OCI-LY3 (cell line): ENCODE results near the gene NDUFV3.

Source experiments
- EZH2phosphoT487 ChIP-seq: fragments of 200-600 bp; shearing (Covaris generic); IDR thresholded peaks from 2 replicates; pipeline ENCODE4 v1.6.1; 2018; ENCODE audit warnings: antibody characterized with exemption, mixed run types, low read depth
- TF ChIP-seq, protein P1 (sequence below): fragments of 200-600, 300-600 bp; sonication (generic); IDR thresholded peaks from 2 replicates; pipeline ENCODE4 v1.5.1; 2014; ENCODE audit warnings: antibody characterized with exemption, low read length, low read depth

GRCh38 chr21:42892582-42892930 lies 553 bp upstream of the NDUFV3 start:
- TF ChIP-seq, protein P1, sequence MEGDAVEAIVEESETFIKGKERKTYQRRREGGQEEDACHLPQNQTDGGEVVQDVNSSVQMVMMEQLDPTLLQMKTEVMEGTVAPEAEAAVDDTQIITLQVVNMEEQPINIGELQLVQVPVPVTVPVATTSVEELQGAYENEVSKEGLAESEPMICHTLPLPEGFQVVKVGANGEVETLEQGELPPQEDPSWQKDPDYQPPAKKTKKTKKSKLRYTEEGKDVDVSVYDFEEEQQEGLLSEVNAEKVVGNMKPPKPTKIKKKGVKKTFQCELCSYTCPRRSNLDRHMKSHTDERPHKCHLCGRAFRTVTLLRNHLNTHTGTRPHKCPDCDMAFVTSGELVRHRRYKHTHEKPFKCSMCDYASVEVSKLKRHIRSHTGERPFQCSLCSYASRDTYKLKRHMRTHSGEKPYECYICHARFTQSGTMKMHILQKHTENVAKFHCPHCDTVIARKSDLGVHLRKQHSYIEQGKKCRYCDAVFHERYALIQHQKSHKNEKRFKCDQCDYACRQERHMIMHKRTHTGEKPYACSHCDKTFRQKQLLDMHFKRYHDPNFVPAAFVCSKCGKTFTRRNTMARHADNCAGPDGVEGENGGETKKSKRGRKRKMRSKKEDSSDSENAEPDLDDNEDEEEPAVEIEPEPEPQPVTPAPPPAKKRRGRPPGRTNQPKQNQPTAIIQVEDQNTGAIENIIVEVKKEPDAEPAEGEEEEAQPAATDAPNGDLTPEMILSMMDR = no peak
- TF ChIP-seq EZH2phosphoT487 = no peak
